OCI-LY1 (cell line): ENCODE data around the gene LTBR.

Source experiments
- H2AFZ ChIP-seq: fragments of 200-600 bp; sonication (generic), shearing (Covaris generic); 2 replicates; pipeline ENCODE4 v1.6.0; 2014; ENCODE audit warnings: antibody characterized with exemption, mild to moderate bottlenecking, low read length
- H3F3A ChIP-seq: fragments of 200-600 bp; sonication (generic), shearing (Covaris generic); 2 replicates; pipeline ENCODE4 v1.6.0; 2014; ENCODE audit warnings: mild to moderate bottlenecking, antibody characterized with exemption, low read length, moderate library complexity; ENCODE audit not compliant: insufficient read depth
- H3K27ac ChIP-seq: fragments of 200-600 bp; sonication (generic); 2 replicates; pipeline ENCODE4 v1.5.1; 2014; ENCODE audit warnings: low read length, mixed run types, mild to moderate bottlenecking, low read depth; ENCODE audit not compliant: poor library complexity, severe bottlenecking
- H3K27me3 ChIP-seq: fragments of 200-600 bp; sonication (generic); 2 replicates; pipeline ENCODE4 v1.6.0; 2014; ENCODE audit warnings: antibody characterized with exemption, mild to moderate bottlenecking, low read length, moderate library complexity; ENCODE audit not compliant: insufficient read depth
- H3K36me3 ChIP-seq: fragments of 200-600 bp; sonication (generic); 2 replicates; pipeline ENCODE4 v1.6.1; 2014; ENCODE audit warnings: mild to moderate bottlenecking, antibody characterized with exemption, low read length, moderate library complexity, mixed read lengths; ENCODE audit not compliant: insufficient read depth
- H3K4me1 ChIP-seq: fragments of 200-600 bp; sonication (generic); 2 replicates; pipeline ENCODE4 v1.5.1; 2014; ENCODE audit warnings: mild to moderate bottlenecking, low read length, moderate library complexity; ENCODE audit not compliant: insufficient read depth, severe bottlenecking
- H3K4me2 ChIP-seq: fragments of 200-600 bp; sonication (generic), shearing (Covaris generic); 2 replicates; pipeline ENCODE4 v1.6.1; 2014; ENCODE audit warnings: low read length
- H3K4me3 ChIP-seq: fragments of 200-600 bp; sonication (generic); 2 replicates; pipeline ENCODE4 v1.5.1; 2014; ENCODE audit warnings: low read length, low read depth, mild to moderate bottlenecking, mixed read lengths; ENCODE audit not compliant: poor library complexity, severe bottlenecking
- H3K79me2 ChIP-seq: fragments of 200-600 bp; shearing (Covaris generic); 2 replicates; pipeline ENCODE4 v1.6.1; 2016; ENCODE audit warnings: mixed run types, low read length, mixed read lengths; ENCODE audit not compliant: insufficient read depth
- H3K9ac ChIP-seq: fragments of 200-600 bp; sonication (generic), shearing (Covaris generic); 2 replicates; pipeline ENCODE4 v1.6.1; 2014; ENCODE audit warnings: mild to moderate bottlenecking, low read length, mixed read lengths
- H3K9me2 ChIP-seq: fragments of 200-600 bp; sonication (generic), shearing (Covaris generic); 2 replicates; pipeline ENCODE4 v1.6.1; 2014; ENCODE audit warnings: low read depth, mild to moderate bottlenecking, low read length, mixed read lengths
- H3K9me3 ChIP-seq: fragments of 200-600 bp; shearing (Covaris generic); 2 replicates; pipeline ENCODE4 v1.6.1; 2014; ENCODE audit warnings: low read length, mixed read lengths
- H4K20me1 ChIP-seq: fragments of 200-600 bp; sonication (generic), shearing (Covaris generic); 2 replicates; pipeline ENCODE4 v1.6.0; 2016; ENCODE audit warnings: mild to moderate bottlenecking, low read length; ENCODE audit not compliant: insufficient read depth
- CTCF ChIP-seq: fragments of 200-600 bp; sonication (generic), shearing (Covaris generic); IDR thresholded peaks from 2 replicates; pipeline ENCODE4 v1.5.1; 2017; ENCODE audit warnings: mild to moderate bottlenecking, antibody characterized with exemption, low read length, moderate library complexity, mixed read lengths
- EZH2 ChIP-seq: fragments of 200-600 bp; sonication (generic), shearing (Covaris generic); IDR thresholded peaks from 2 replicates; pipeline ENCODE4 v1.8.0; 2017; ENCODE audit warnings: borderline replicate concordance, mixed run types, mild to moderate bottlenecking, antibody characterized with exemption, low read length, moderate library complexity, mixed read lengths

LTBR gene

GRCh38 chr12:6383572-6384498 lies at the start of gene LTBR:
Gene LTBR, plus strand, starts transcription at chr12:6384162. Its CDS starts 197 bp downstream, at chr12:6384359.
- Histone ChIP-seq H4K20me1 (no peaks in the 10 kb centered on the region), H3K9me2 (no peaks in the 10 kb centered on the region), H2AFZ (no peak within 1 kb of the TSS), H3K4me1 (no peaks in the 10 kb centered on the region), H3K9me3 (no peaks in the 10 kb centered on the region), H3F3A (no peaks in the 10 kb centered on the region), H3K36me3 (no peaks in the 10 kb centered on the region), H3K4me2 (no peak within 1 kb of the TSS), H3K9ac (no peak within 1 kb of the TSS), H3K27ac (no peak within 1 kb of the TSS), H3K27me3 (peaks cover 7% of the 10 kb centered on the region; the same call in 1 of the 2 replicates), H3K4me3 (no peak within 1 kb of the TSS), H3K79me2 (no peaks in the 10 kb centered on the region)
- TF ChIP-seq CTCF (no peak), EZH2 (no peak)

GRCh38 chr12:6334359-6334758 lies 49.6 kb upstream of the LTBR start:
- no peak overlapping the region for H3K4me2 ChIP-seq
- H3F3A ChIP-seq = no peaks in the 10 kb centered on the region
- no peaks in the 10 kb centered on the region for H3K36me3 ChIP-seq
- H3K4me3 ChIP-seq = no peak overlapping the region
- TF ChIP-seq CTCF (no peak), EZH2 (no peak)
- 0 out of 2 replicates have a peak, but pooled peaks cover 3% of the 10 kb centered on the region for H3K27me3 ChIP-seq
- no peaks in the 10 kb centered on the region for H3K9me2 ChIP-seq
- H3K9me3 ChIP-seq = no peaks in the 10 kb centered on the region
- no peak overlapping the region for H3K9ac ChIP-seq
- H3K79me2 ChIP-seq = no peaks in the 10 kb centered on the region
- H4K20me1 ChIP-seq = no peaks in the 10 kb centered on the region
- H3K4me1 ChIP-seq = peaks cover 38% of the 10 kb centered on the region
- no peak overlapping the region for H3K27ac ChIP-seq
- no peak overlapping the region for H2AFZ ChIP-seq

- Histone ChIP-seq H3K36me3 (no peaks in the 10 kb centered on the region), H3K9me2 (no peaks in the 10 kb centered on the region), H3K27me3 (0 out of 2 replicates have a peak, but pooled peaks cover 3% of the 10 kb centered on the region), H4K20me1 (no peaks in the 10 kb centered on the region), H3K9ac (no peak overlapping the region; the same call in 1 of the 2 replicates), H3K4me3 (no peak overlapping the region), H3K4me2 (peak overlapping the region; percentile 36; the same call in 1 of the 2 replicates), H3K4me1 (peaks cover 38% of the 10 kb centered on the region), H3K27ac (no peak overlapping the region), H3F3A (no peaks in the 10 kb centered on the region), H2AFZ (no peak overlapping the region), H3K9me3 (no peaks in the 10 kb centered on the region), H3K79me2 (no peaks in the 10 kb centered on the region)
- TF ChIP-seq CTCF = no peak
- no peak for TF ChIP-seq EZH2
Observed at GRCh38 chr12:6334940-6335450, 49.0 kb upstream of the LTBR start.
